ENCODE measurements around the gene CHN1.

The CHN1 gene

GRCh38 chr2:174939046-174939445 lies 66.1 kb downstream of the CHN1 start:
- Mint-ChIP-seq H3K36me3 (no peaks in the 10 kb centered on the region), H3K9me3 (no peaks in the 10 kb centered on the region), H3K27ac (no peak overlapping the region), H3K4me1 (no peaks in the 10 kb centered on the region), H3K27me3 (no peaks in the 10 kb centered on the region), H3K4me3 (no peak overlapping the region)
- ATAC-seq, result no peak

GRCh38 chr2:174931724-174932123 lies 73.5 kb downstream of the CHN1 start:
- H3K36me3 Mint-ChIP-seq, result no peaks in the 10 kb centered on the region
- no peaks in the 10 kb centered on the region for H3K27me3 Mint-ChIP-seq
- H3K4me3 Mint-ChIP-seq, result no peak overlapping the region
- no peak for ATAC-seq
- H3K27ac Mint-ChIP-seq, result no peak overlapping the region
- H3K4me1 Mint-ChIP-seq, result no peaks in the 10 kb centered on the region
- no peaks in the 10 kb centered on the region for H3K9me3 Mint-ChIP-seq

- no peaks in the 10 kb centered on the region for H3K4me1 Mint-ChIP-seq
- no peak overlapping the region for H3K4me3 Mint-ChIP-seq
- H3K36me3 Mint-ChIP-seq, result no peaks in the 10 kb centered on the region
- no peaks in the 10 kb centered on the region for H3K9me3 Mint-ChIP-seq
- no peak overlapping the region for H3K27ac Mint-ChIP-seq
- H3K27me3 Mint-ChIP-seq, result no peaks in the 10 kb centered on the region
- no peak for ATAC-seq
Measured at GRCh38 chr2:174929786-174930185, 75.4 kb downstream of the CHN1 start.

- no peak overlapping the region for H3K4me3 Mint-ChIP-seq
- no peaks in the 10 kb centered on the region for H3K36me3 Mint-ChIP-seq
- peaks cover 8% of the 10 kb centered on the region for H3K27me3 Mint-ChIP-seq
- peaks cover 2% of the 10 kb centered on the region for H3K9me3 Mint-ChIP-seq
- H3K4me1 Mint-ChIP-seq, result no peaks in the 10 kb centered on the region
- H3K27ac Mint-ChIP-seq, result no peak overlapping the region
- no peak for ATAC-seq
Measured at GRCh38 chr2:174925046-174925784, 80.0 kb downstream of the CHN1 start.

GRCh38 chr2:174924061-174924693 lies 81.0 kb downstream of the CHN1 start:
- no peak overlapping the region for H3K27ac Mint-ChIP-seq
- no peak for ATAC-seq
- H3K4me1 Mint-ChIP-seq, result no peaks in the 10 kb centered on the region

GRCh38 chr2:174919947-174920595 lies 85.1 kb downstream of the CHN1 start:
- Mint-ChIP-seq H3K9me3 (peaks cover 2% of the 10 kb centered on the region), H3K36me3 (no peaks in the 10 kb centered on the region), H3K4me1 (no peaks in the 10 kb centered on the region), H3K27me3 (peaks cover 8% of the 10 kb centered on the region), H3K27ac (no peak overlapping the region), H3K4me3 (no peak overlapping the region)
- ATAC-seq, result no peak

More at GRCh38 chr2:174924061-174924693, 81.0 kb downstream of the CHN1 start:
- Mint-ChIP-seq H3K27me3 (peaks cover 8% of the 10 kb centered on the region), H3K4me3 (no peak overlapping the region), H3K36me3 (no peaks in the 10 kb centered on the region), H3K9me3 (peaks cover 2% of the 10 kb centered on the region)

- Mint-ChIP-seq H3K27ac (no peak overlapping the region), H3K36me3 (no peaks in the 10 kb centered on the region), H3K4me3 (no peak overlapping the region), H3K9me3 (no peaks in the 10 kb centered on the region), H3K27me3 (peaks cover 2% of the 10 kb centered on the region), H3K4me1 (no peaks in the 10 kb centered on the region)
- no peak for ATAC-seq
Measured at GRCh38 chr2:174918886-174919526, 86.2 kb downstream of the CHN1 start.

GRCh38 chr2:174916270-174916930 lies 88.8 kb downstream of the CHN1 start:
- Mint-ChIP-seq H3K4me1 (no peaks in the 10 kb centered on the region), H3K36me3 (no peaks in the 10 kb centered on the region), H3K27me3 (no peaks in the 10 kb centered on the region), H3K9me3 (no peaks in the 10 kb centered on the region), H3K27ac (no peak overlapping the region), H3K4me3 (no peak overlapping the region)
- ATAC-seq, result no peak

GRCh38 chr2:174914853-174915760 lies 90.1 kb downstream of the CHN1 start:
- Mint-ChIP-seq H3K27me3 (no peaks in the 10 kb centered on the region), H3K9me3 (no peaks in the 10 kb centered on the region), H3K27ac (no peak overlapping the region), H3K4me3 (no peak overlapping the region), H3K36me3 (no peaks in the 10 kb centered on the region), H3K4me1 (no peaks in the 10 kb centered on the region)
- ATAC-seq, result no peak

- no peak for ATAC-seq
- Mint-ChIP-seq H3K27ac (no peak overlapping the region), H3K9me3 (no peaks in the 10 kb centered on the region), H3K36me3 (no peaks in the 10 kb centered on the region), H3K4me1 (no peaks in the 10 kb centered on the region), H3K27me3 (no peaks in the 10 kb centered on the region), H3K4me3 (no peak overlapping the region)
Measured at GRCh38 chr2:174908284-174908683, 96.9 kb downstream of the CHN1 start.

GRCh38 chr2:174903264-174903556 lies 102.0 kb downstream of the CHN1 start:
- H3K4me1 Mint-ChIP-seq, result no peaks in the 10 kb centered on the region
- H3K27me3 Mint-ChIP-seq, result no peaks in the 10 kb centered on the region
- H3K27ac Mint-ChIP-seq, result no peak overlapping the region
- H3K9me3 Mint-ChIP-seq, result no peaks in the 10 kb centered on the region
- no peak overlapping the region for H3K4me3 Mint-ChIP-seq
- ATAC-seq, result no peak
- no peaks in the 10 kb centered on the region for H3K36me3 Mint-ChIP-seq

GRCh38 chr2:174902506-174903263 lies 102.5 kb downstream of the CHN1 start:
- H3K27me3 Mint-ChIP-seq, result no peaks in the 10 kb centered on the region
- no peak for ATAC-seq
- H3K4me3 Mint-ChIP-seq, result no peak overlapping the region
- no peak overlapping the region for H3K27ac Mint-ChIP-seq
- H3K4me1 Mint-ChIP-seq, result no peaks in the 10 kb centered on the region
- no peaks in the 10 kb centered on the region for H3K9me3 Mint-ChIP-seq
- H3K36me3 Mint-ChIP-seq, result no peaks in the 10 kb centered on the region

GRCh38 chr2:174901075-174901474 lies 104.1 kb downstream of the CHN1 start:
- no peaks in the 10 kb centered on the region for H3K4me1 Mint-ChIP-seq
- no peak overlapping the region for H3K27ac Mint-ChIP-seq
- H3K27me3 Mint-ChIP-seq, result no peaks in the 10 kb centered on the region
- H3K9me3 Mint-ChIP-seq, result no peaks in the 10 kb centered on the region
- no peak for ATAC-seq
- no peaks in the 10 kb centered on the region for H3K36me3 Mint-ChIP-seq
- no peak overlapping the region for H3K4me3 Mint-ChIP-seq

GRCh38 chr2:174897286-174897685 lies 107.9 kb downstream of the CHN1 start:
- ATAC-seq, result no peak
- Mint-ChIP-seq H3K4me1 (no peaks in the 10 kb centered on the region), H3K27me3 (no peaks in the 10 kb centered on the region), H3K36me3 (no peaks in the 10 kb centered on the region), H3K4me3 (no peak overlapping the region), H3K27ac (no peak overlapping the region), H3K9me3 (no peaks in the 10 kb centered on the region)
